Panc1 (cell line): ENCODE measurements around the gene ITSN2. TPM values are rescaled to one million over a fixed set of nuclear protein-coding genes. Genes with fewer than 3 reads are reported as not detected.

Experiments used
- ATAC-seq: fragments of 200-7000 bp; cut with Tn5 transposase; 2 replicates; pipeline ENCODE4 v1.9.1; 2020; ENCODE audit warnings: mild to moderate bottlenecking, moderate library complexity
- BruUV-seq: library from RNA; stranded (reverse); fragments of 400-500 nt; replicated peaks from 2 replicates; lab custom pipeline; 2021; lab: Mats Ljungman, UMichigan
- CTCF ChIA-PET: fragments of 300-600 bp; sonication (Branson Sonifier 250); formaldehyde crosslinking; loops from one replicate; lab custom pipeline; 2022; ENCODE audit warnings: antibody characterized with exemption; lab: Charles Lee
- POLR2A ChIA-PET: fragments of 300-600 bp; sonication (Branson Sonifier 250); formaldehyde crosslinking; loops from one replicate; lab custom pipeline; 2022; ENCODE audit warnings: antibody characterized with exemption; lab: Charles Lee
- DNase-seq: peaks from one replicate; pipeline ENCODE4 v3.0.0-alpha.2; 2010; ENCODE audit warnings: low read depth, low spot score
- H3K27ac ChIP-seq: 2 replicates; pipeline ENCODE4 v1.5.1; 2011; ENCODE audit warnings: mild to moderate bottlenecking, low read length, inconsistent platforms
- H3K27me3 ChIP-seq: fragments of 200-500 bp; sonication (Bioruptor generic); 2 replicates; pipeline ENCODE4 v1.6.0; 2014; ENCODE audit warnings: low read length, inconsistent platforms; ENCODE audit not compliant: control insufficient read depth, insufficient read depth
- H3K36me3 ChIP-seq: fragments of 200-500 bp; sonication (Bioruptor generic); 2 replicates; pipeline ENCODE4 v1.5.1; 2014; ENCODE audit warnings: inconsistent platforms, mild to moderate bottlenecking, low read length, moderate library complexity; ENCODE audit not compliant: control insufficient read depth, insufficient read depth
- H3K4me1 ChIP-seq: 2 replicates; pipeline ENCODE4 v1.5.1; 2011; ENCODE audit warnings: inconsistent platforms, mild to moderate bottlenecking, low read length, moderate library complexity; ENCODE audit not compliant: control insufficient read depth, insufficient read depth
- H3K4me3 ChIP-seq, 2 experiments: 2 replicates each; pipeline ENCODE4 v1.5.1; 2011 to 2012; ENCODE audit warnings: low read depth in 2 of 2, low read length in 2 of 2, mild to moderate bottlenecking in 2 of 2, inconsistent platforms in 1 of 2, moderate library complexity in 1 of 2
- H3K9me3 ChIP-seq: fragments of 200-500 bp; sonication (Bioruptor generic); 2 replicates; pipeline ENCODE4 v1.5.1; 2014; ENCODE audit warnings: low read depth, mild to moderate bottlenecking, inconsistent platforms, low read length, moderate library complexity; ENCODE audit not compliant: control insufficient read depth, insufficient read depth
- POLR2AphosphoS5 ChIP-seq: IDR thresholded peaks from 2 replicates; pipeline ENCODE4 v1.6.1; 2012; ENCODE audit warnings: mild to moderate bottlenecking, low read depth, low read length, moderate library complexity
- REST ChIP-seq, 2 experiments: IDR thresholded peaks; 2 replicates each; pipeline ENCODE4 v1.6.1; 2011 to 2012; ENCODE audit warnings: low read depth in 2 of 2, control low read depth in 1 of 2, low read length in 1 of 2, mild to moderate bottlenecking in 1 of 2, moderate library complexity in 1 of 2; ENCODE audit not compliant: insufficient read depth in 1 of 2
- SIN3A ChIP-seq: IDR thresholded peaks from 2 replicates; pipeline ENCODE4 v1.6.1; 2012; ENCODE audit warnings: low read depth, mild to moderate bottlenecking, low read length, moderate library complexity, borderline replicate concordance; ENCODE audit not compliant: insufficient read depth
- TCF7L2 ChIP-seq: IDR thresholded peaks from 2 replicates; pipeline ENCODE4 v1.6.1; 2011; ENCODE audit warnings: mild to moderate bottlenecking, low read depth, low read length, inconsistent platforms
- in situ Hi-C: cut with HindIII; loops from 2 replicates; pipeline ENCODE4 v1.10.0; 2016; ENCODE audit warnings: low sequenced_read_pairs, low pct_unique_long_range_greater_than_20kb
- intact Hi-C: fragments of 100-400 bp; cut with micrococcal nuclease; formaldehyde crosslinking; loops from one replicate; pipeline ENCODE4 v1.10.0; 2022; ENCODE audit not compliant: unreplicated experiment
- total RNA-seq: library from RNA; stranded (reverse); gene quantifications from one replicate; pipeline ENCODE4 v1.2.1, GENCODE V29; 2021; ENCODE audit not compliant: unreplicated experiment
- TF ChIP-seq, protein P1 (sequence below): fragments of 450-650 bp; IDR thresholded peaks from 2 replicates; pipeline ENCODE4 v1.5.1; 2017; ENCODE audit warnings: mild to moderate bottlenecking

The ITSN2 gene
- total RNA-seq, 1 experiment from 2014 or later = 57.7 TPM

GRCh38 chr2:24380820-24381219 lies 20.5 kb upstream of the ITSN2 start:
- POLR2A ChIA-PET = no interaction called here
- in situ Hi-C loops = no loop called here
- intact Hi-C loops = loop anchor here (5.0 kb wide), 1 partner anchor 154 kb away; no protein-coding TSS in a partner anchor

GRCh38 chr2:24375349-24376087 lies 15.2 kb upstream of the ITSN2 start:
- in situ Hi-C loops (no loop called here), intact Hi-C loops (no loop called here)
- H3K4me1 ChIP-seq = no peaks in the 10 kb centered on the region
- no peaks in the 10 kb centered on the region for H3K36me3 ChIP-seq
- H3K27me3 ChIP-seq = no peaks in the 10 kb centered on the region
- TF ChIP-seq, protein P1, sequence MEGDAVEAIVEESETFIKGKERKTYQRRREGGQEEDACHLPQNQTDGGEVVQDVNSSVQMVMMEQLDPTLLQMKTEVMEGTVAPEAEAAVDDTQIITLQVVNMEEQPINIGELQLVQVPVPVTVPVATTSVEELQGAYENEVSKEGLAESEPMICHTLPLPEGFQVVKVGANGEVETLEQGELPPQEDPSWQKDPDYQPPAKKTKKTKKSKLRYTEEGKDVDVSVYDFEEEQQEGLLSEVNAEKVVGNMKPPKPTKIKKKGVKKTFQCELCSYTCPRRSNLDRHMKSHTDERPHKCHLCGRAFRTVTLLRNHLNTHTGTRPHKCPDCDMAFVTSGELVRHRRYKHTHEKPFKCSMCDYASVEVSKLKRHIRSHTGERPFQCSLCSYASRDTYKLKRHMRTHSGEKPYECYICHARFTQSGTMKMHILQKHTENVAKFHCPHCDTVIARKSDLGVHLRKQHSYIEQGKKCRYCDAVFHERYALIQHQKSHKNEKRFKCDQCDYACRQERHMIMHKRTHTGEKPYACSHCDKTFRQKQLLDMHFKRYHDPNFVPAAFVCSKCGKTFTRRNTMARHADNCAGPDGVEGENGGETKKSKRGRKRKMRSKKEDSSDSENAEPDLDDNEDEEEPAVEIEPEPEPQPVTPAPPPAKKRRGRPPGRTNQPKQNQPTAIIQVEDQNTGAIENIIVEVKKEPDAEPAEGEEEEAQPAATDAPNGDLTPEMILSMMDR = no peak
- TF ChIP-seq REST (IDR thresholded peaks at IDR 0.05; ENCODE audit: insufficient read depth in 1 of 2, low read depth in 2 of 2, low read length in 1 of 2) (no peak), POLR2AphosphoS5 (no peak)
- no peaks in the 10 kb centered on the region for H3K9me3 ChIP-seq
- CTCF ChIA-PET = no interaction called here
- H3K27ac ChIP-seq = no peak overlapping the region
- H3K4me3 ChIP-seq = no peak overlapping the region
- POLR2A ChIA-PET = interaction anchor here (0.7 kb wide), 1 partner anchor 135 kb away, joined by 14 read pairs; no protein-coding TSS in a partner anchor
- no peak for DNase-seq
- no peak; the same call in 1 of the 2 replicates for ATAC-seq
- BruUV-seq = no TSS peak

More at GRCh38 chr2:24380820-24381219, 20.5 kb upstream of the ITSN2 start:
- ATAC-seq (no peak), DNase-seq (no peak)
- no TSS peak for BruUV-seq
- no peaks in the 10 kb centered on the region for H3K27me3 ChIP-seq
- no peak overlapping the region for H3K4me3 ChIP-seq
- H3K9me3 ChIP-seq = no peaks in the 10 kb centered on the region
- TF ChIP-seq TCF7L2 (no peak), REST (IDR thresholded peaks at IDR 0.05; ENCODE audit: insufficient read depth in 1 of 2, low read depth in 2 of 2, low read length in 1 of 2) (no peak), POLR2AphosphoS5 (no peak), SIN3A (no peak)
- TF ChIP-seq, protein P1 = no peak
- no peak overlapping the region for H3K27ac ChIP-seq
- CTCF ChIA-PET = no interaction called here
- H3K36me3 ChIP-seq = no peaks in the 10 kb centered on the region
- H3K4me1 ChIP-seq = no peaks in the 10 kb centered on the region
